HG02938 (cell line): ENCODE data around the gene CCDC190.
"Not testable (repeated sequence)": the region's sequence is repeated elsewhere in the genome, so short reads cannot be mapped to it uniquely, and the experiment has no call there.

ENCODE experiments used
- ATAC-seq: cut with Tn5 transposase; IDR thresholded peaks from one replicate; pipeline ENCODE4 v1.9.1; 2021; ENCODE audit warnings: mild to moderate bottlenecking, moderate library complexity; ENCODE audit not compliant: unreplicated experiment

CCDC190 gene

GRCh38 chr1:162878000-162878596 lies 17.1 kb upstream of the CCDC190 start:
- ATAC-seq: no peak

- no peak for ATAC-seq
Measured at GRCh38 chr1:162877412-162877811, 16.4 kb upstream of the CCDC190 start.

GRCh38 chr1:162876751-162877150 lies 15.8 kb upstream of the CCDC190 start:
- ATAC-seq: no peak

- no peak for ATAC-seq
Measured at GRCh38 chr1:162873671-162874666, 13.0 kb upstream of the CCDC190 start.

- no peak for ATAC-seq
Measured at GRCh38 chr1:162872981-162873380, 12.0 kb upstream of the CCDC190 start.

- ATAC-seq: not testable (repeated sequence)
Measured at GRCh38 chr1:162871417-162871816, 10.4 kb upstream of the CCDC190 start.

GRCh38 chr1:162868972-162869371 lies 8.0 kb upstream of the CCDC190 start:
- ATAC-seq: no peak

- ATAC-seq: no peak
Measured at GRCh38 chr1:162861625-162862024, 650 bp upstream of the CCDC190 start.

- no peak for ATAC-seq
Measured at GRCh38 chr1:162859191-162859590, 1.8 kb downstream of the CCDC190 start.

GRCh38 chr1:162857850-162858249 lies 3.1 kb downstream of the CCDC190 start:
- no peak for ATAC-seq

- no peak for ATAC-seq
Measured at GRCh38 chr1:162856260-162856659, 4.7 kb downstream of the CCDC190 start.

GRCh38 chr1:162855461-162856150 lies 5.4 kb downstream of the CCDC190 start:
- ATAC-seq: no peak

GRCh38 chr1:162854245-162854882 lies 6.6 kb downstream of the CCDC190 start:
- peak; percentile 72 for ATAC-seq

- no peak for ATAC-seq
Measured at GRCh38 chr1:162851341-162851740, 9.6 kb downstream of the CCDC190 start.

GRCh38 chr1:162849711-162850110 lies 11.3 kb downstream of the CCDC190 start:
- no peak for ATAC-seq

- peak; percentile 73 for ATAC-seq
Measured at GRCh38 chr1:162847839-162848453, 13.0 kb downstream of the CCDC190 start.

GRCh38 chr1:162846256-162847212 lies 14.4 kb downstream of the CCDC190 start:
- ATAC-seq: no peak

- no peak for ATAC-seq
Measured at GRCh38 chr1:162844153-162844552, 16.8 kb downstream of the CCDC190 start.

GRCh38 chr1:162840250-162840839 lies 20.6 kb downstream of the CCDC190 start:
- no peak for ATAC-seq
